ENCODE data around the gene FLNC. TPM values are rescaled to one million over a fixed set of nuclear protein-coding genes. Genes with fewer than 3 reads are reported as not detected.

Gene FLNC
- polyA plus RNA-seq, 1 of the 3 experiments (the other 2 are of a cell fraction), result 43.7 TPM

DNA sequence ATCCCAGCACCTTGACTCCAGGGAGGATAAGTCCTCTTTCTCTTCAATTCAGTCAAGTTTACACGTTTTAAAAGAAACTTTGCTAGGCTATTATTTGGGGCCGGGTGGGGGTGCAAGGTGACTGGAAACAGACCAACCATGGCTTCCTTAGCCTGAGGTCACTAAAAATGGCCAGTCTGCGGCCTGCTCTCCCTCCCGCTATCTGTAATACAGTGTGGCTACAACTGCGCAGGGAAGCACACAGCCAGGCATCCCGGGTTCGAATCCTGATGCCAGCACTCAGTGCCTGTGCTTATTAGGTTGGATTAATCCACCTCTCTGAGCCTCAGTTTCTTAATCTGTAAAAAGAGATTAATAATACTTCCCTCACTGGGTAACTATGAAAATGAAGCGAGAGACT is 51.9 kb downstream of the FLNC start:
- no peak for TF ChIP-seq MEF2A (IDR thresholded peaks at IDR 0.05; ENCODE audit: borderline replicate concordance, low read depth)
- TF ChIP-seq NRF1 (IDR thresholded peaks at IDR 0.05; ENCODE audit: low read depth, low read length), result no peak
- TF ChIP-seq, protein P1, sequence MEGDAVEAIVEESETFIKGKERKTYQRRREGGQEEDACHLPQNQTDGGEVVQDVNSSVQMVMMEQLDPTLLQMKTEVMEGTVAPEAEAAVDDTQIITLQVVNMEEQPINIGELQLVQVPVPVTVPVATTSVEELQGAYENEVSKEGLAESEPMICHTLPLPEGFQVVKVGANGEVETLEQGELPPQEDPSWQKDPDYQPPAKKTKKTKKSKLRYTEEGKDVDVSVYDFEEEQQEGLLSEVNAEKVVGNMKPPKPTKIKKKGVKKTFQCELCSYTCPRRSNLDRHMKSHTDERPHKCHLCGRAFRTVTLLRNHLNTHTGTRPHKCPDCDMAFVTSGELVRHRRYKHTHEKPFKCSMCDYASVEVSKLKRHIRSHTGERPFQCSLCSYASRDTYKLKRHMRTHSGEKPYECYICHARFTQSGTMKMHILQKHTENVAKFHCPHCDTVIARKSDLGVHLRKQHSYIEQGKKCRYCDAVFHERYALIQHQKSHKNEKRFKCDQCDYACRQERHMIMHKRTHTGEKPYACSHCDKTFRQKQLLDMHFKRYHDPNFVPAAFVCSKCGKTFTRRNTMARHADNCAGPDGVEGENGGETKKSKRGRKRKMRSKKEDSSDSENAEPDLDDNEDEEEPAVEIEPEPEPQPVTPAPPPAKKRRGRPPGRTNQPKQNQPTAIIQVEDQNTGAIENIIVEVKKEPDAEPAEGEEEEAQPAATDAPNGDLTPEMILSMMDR (IDR thresholded peaks at IDR 0.05), result no peak
- no peak for TF ChIP-seq SIN3A (IDR thresholded peaks at IDR 0.05; ENCODE audit: borderline replicate concordance, low read depth, low read length)
- TF ChIP-seq EP300 (IDR thresholded peaks at IDR 0.05; ENCODE audit: borderline replicate concordance in 1 of 2, low read depth in 1 of 2, low read length in 1 of 2), result no peak
- no peak for TF ChIP-seq ELF1 (IDR thresholded peaks at IDR 0.05)
- no peak for TF ChIP-seq RFX5 (IDR thresholded peaks at IDR 0.05; ENCODE audit: low read length)
- TF ChIP-seq, protein P2, sequence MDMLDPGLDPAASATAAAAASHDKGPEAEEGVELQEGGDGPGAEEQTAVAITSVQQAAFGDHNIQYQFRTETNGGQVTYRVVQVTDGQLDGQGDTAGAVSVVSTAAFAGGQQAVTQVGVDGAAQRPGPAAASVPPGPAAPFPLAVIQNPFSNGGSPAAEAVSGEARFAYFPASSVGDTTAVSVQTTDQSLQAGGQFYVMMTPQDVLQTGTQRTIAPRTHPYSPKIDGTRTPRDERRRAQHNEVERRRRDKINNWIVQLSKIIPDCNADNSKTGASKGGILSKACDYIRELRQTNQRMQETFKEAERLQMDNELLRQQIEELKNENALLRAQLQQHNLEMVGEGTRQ (IDR thresholded peaks at IDR 0.05; ENCODE audit: borderline replicate concordance, low read depth, low read length), result no peak
- no peak for TF ChIP-seq RCOR1 (IDR thresholded peaks at IDR 0.05; ENCODE audit: low read length)
- TF ChIP-seq, protein P3, sequence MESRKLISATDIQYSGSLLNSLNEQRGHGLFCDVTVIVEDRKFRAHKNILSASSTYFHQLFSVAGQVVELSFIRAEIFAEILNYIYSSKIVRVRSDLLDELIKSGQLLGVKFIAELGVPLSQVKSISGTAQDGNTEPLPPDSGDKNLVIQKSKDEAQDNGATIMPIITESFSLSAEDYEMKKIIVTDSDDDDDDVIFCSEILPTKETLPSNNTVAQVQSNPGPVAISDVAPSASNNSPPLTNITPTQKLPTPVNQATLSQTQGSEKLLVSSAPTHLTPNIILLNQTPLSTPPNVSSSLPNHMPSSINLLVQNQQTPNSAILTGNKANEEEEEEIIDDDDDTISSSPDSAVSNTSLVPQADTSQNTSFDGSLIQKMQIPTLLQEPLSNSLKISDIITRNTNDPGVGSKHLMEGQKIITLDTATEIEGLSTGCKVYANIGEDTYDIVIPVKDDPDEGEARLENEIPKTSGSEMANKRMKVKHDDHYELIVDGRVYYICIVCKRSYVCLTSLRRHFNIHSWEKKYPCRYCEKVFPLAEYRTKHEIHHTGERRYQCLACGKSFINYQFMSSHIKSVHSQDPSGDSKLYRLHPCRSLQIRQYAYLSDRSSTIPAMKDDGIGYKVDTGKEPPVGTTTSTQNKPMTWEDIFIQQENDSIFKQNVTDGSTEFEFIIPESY (IDR thresholded peaks at IDR 0.05; ENCODE audit: borderline replicate concordance, low read depth), result no peak
- TF ChIP-seq GATA2 (CRISPR knock-in tag; IDR thresholded peaks at IDR 0.05), result no peak
- TF ChIP-seq CHD2 (IDR thresholded peaks at IDR 0.05; ENCODE audit: low read length, partially characterized antibody), result no peak
- TF ChIP-seq SMC3 (IDR thresholded peaks at IDR 0.05; ENCODE audit: low read depth, low read length), result no peak
- TF ChIP-seq, protein P4, sequence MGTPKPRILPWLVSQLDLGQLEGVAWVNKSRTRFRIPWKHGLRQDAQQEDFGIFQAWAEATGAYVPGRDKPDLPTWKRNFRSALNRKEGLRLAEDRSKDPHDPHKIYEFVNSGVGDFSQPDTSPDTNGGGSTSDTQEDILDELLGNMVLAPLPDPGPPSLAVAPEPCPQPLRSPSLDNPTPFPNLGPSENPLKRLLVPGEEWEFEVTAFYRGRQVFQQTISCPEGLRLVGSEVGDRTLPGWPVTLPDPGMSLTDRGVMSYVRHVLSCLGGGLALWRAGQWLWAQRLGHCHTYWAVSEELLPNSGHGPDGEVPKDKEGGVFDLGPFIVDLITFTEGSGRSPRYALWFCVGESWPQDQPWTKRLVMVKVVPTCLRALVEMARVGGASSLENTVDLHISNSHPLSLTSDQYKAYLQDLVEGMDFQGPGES (IDR thresholded peaks at IDR 0.05; ENCODE audit: low read depth, low read length), result no peak
- H2AFZ ChIP-seq (ENCODE audit: low read depth), result no peak overlapping the region
- no peak overlapping the region for H3K4me2 ChIP-seq
- no peaks in the 10 kb centered on the region for H3K79me2 ChIP-seq (ENCODE audit: insufficient read depth)
- H3K36me3 ChIP-seq (replicated peaks in 1 of 2; ENCODE audit: control insufficient read depth in 1 of 2, insufficient read depth in 2 of 2, low read length in 1 of 2), result no peaks in the 10 kb centered on the region
- H3K27me3 ChIP-seq (ENCODE audit: insufficient read depth), result no peaks in the 10 kb centered on the region
- CTCF ChIA-PET, result interaction anchor here (1.3 to 12.3 kb wide), 18 partner anchors 11 to 455 kb away, joined by 3 to 181 read pairs (median 24); partner anchors contain the start of genes ATP6V1F, CALU, HILPDA and METTL2B
- no peaks in the 10 kb centered on the region for H3K9me2 ChIP-seq
- no peaks in the 10 kb centered on the region for H4K20me1 ChIP-seq (ENCODE audit: insufficient read depth)
- H3F3A ChIP-seq (replicated peaks; ENCODE audit: insufficient read depth), result peaks cover 4% of the 10 kb centered on the region
- POLR2A ChIA-PET, result no interaction called here
- no peaks in the 10 kb centered on the region for H3K9me3 ChIP-seq
- no peak for DNase-seq
- no peak overlapping the region for H3K9ac ChIP-seq
- no peak overlapping the region for H3K4me3 ChIP-seq (ENCODE audit: low read depth in 2 of 2, low read length in 1 of 2)
- H3K4me1 ChIP-seq (ENCODE audit: control insufficient read depth in 1 of 2, insufficient read depth in 2 of 2, low read depth in 1 of 2, low read length in 1 of 2), result peaks cover 0 to 7% of the 10 kb centered on the region in 2 experiments; a peak in 1 of 4 replicates
- no peak overlapping the region for H3K27ac ChIP-seq (ENCODE audit: low read depth in 2 of 2, low read length in 1 of 2)
- 69% methylated on average over 8 of the region's 8 CpGs for WGBS (ENCODE audit: low lambda C conversion rate)

Data from SK-N-SH (cell line).